Mucosa of descending colon (tissue), 3 donors: Measurements from ENCODE around the gene TRPC6. TPM values are rescaled to one million over a fixed set of nuclear protein-coding genes. Genes with fewer than 3 reads are reported as not detected.

Source experiments
- ATAC-seq: fragments of 200-7000 bp; cut with Tn5 transposase; one replicate; pipeline ENCODE4 v1.9.1; 2020; ENCODE audit warnings: mild to moderate bottlenecking, moderate library complexity
- DNase-seq, 3 donors: peaks; one replicate each; pipeline ENCODE4 v3.0.0-alpha.2; 2020
- H3K36me3 ChIP-seq: fragments of 200-600 bp; one replicate; pipeline ENCODE4 v1.8.0; 2021; ENCODE audit warnings: low read depth, mild to moderate bottlenecking
- H3K4me1 ChIP-seq: fragments of 200-600 bp; one replicate; pipeline ENCODE4 v1.8.0; 2021; ENCODE audit warnings: low read depth, mild to moderate bottlenecking
- H3K4me3 ChIP-seq: fragments of 200-600 bp; one replicate; pipeline ENCODE4 v1.8.0; 2021; ENCODE audit warnings: mild to moderate bottlenecking
- H3K9me3 ChIP-seq: fragments of 200-600 bp; one replicate; pipeline ENCODE4 v1.8.0; 2021; ENCODE audit warnings: mild to moderate bottlenecking
- CTCF ChIP-seq: fragments of 200-600 bp; IDR thresholded peaks from one replicate; pipeline ENCODE4 v1.8.0; 2022; ENCODE audit warnings: antibody characterized with exemption, mild to moderate bottlenecking
- intact Hi-C, 2 donors: fragments of 100-400 bp; cut with DNase I in 1 of 2; cut with micrococcal nuclease in 1 of 2; formaldehyde crosslinking; loops; one replicate each; pipeline versions ENCODE4 v1.11.0 to v1.11.1; 2022; cut with DNase I, micrococcal nuclease
- total RNA-seq, 3 donors: library from RNA; stranded (reverse); fragmentation: NEBNext Ultra II Directional in 2 of 3; extraction: Animal tissue kit (Norgen Biotek cat#: 25700) in 2 of 3; gene quantifications; one replicate each; pipeline versions ENCODE4 v1.2.1 to v1.2.4, GENCODE V29; 2021 to 2023
- donor health status: DM: no; HTN: no; CAD: no; lungs with moderate emphysema.
- donor health status: DM: no; HTN: no; CAD: no.
- donor health status: DM: no; HTN: yes; CAD: no.

TRPC6 gene
- total RNA-seq, 3 donors from 2014 or later: 1.3 to 4.7 (median 1.4) TPM

GRCh38 chr11:101600924-101601323 lies 17.1 kb upstream of the TRPC6 start:
- Histone ChIP-seq H3K36me3 (no peaks in the 10 kb centered on the region), H3K4me1 (no peaks in the 10 kb centered on the region), H3K4me3 (no peak overlapping the region), H3K9me3 (no peaks in the 10 kb centered on the region)
- no peak for TF ChIP-seq CTCF
- DNase-seq (no peak), ATAC-seq (no peak)
- intact Hi-C loops: no loop called here

GRCh38 chr11:101586965-101587364 lies 3.2 kb upstream of the TRPC6 start:
- H3K4me1 ChIP-seq: no peaks in the 10 kb centered on the region
- TF ChIP-seq CTCF: no peak
- ATAC-seq: no peak
- no peaks in the 10 kb centered on the region for H3K36me3 ChIP-seq
- intact Hi-C loops: no loop called here
- DNase-seq: no peak
- H3K4me3 ChIP-seq: no peak overlapping the region
- H3K9me3 ChIP-seq: no peaks in the 10 kb centered on the region

GRCh38 chr11:101584655-101585054 lies 848 bp upstream of the TRPC6 start:
- ATAC-seq (no peak), DNase-seq (no peak)
- intact Hi-C loops: no loop called here
- Histone ChIP-seq H3K4me1 (no peaks in the 10 kb centered on the region), H3K9me3 (no peaks in the 10 kb centered on the region), H3K36me3 (no peaks in the 10 kb centered on the region), H3K4me3 (no peak overlapping the region)
- no peak for TF ChIP-seq CTCF

- Histone ChIP-seq H3K9me3 (no peaks in the 10 kb centered on the region), H3K36me3 (no peaks in the 10 kb centered on the region), H3K4me1 (no peaks in the 10 kb centered on the region), H3K4me3 (no peak overlapping the region)
- ATAC-seq (no peak), DNase-seq (no peak)
- TF ChIP-seq CTCF: no peak
- intact Hi-C loops: no loop called here
Observed at GRCh38 chr11:101584129-101584515, 315 bp upstream of the TRPC6 start.

GRCh38 chr11:101582989-101583250 lies 887 bp downstream of the TRPC6 start:
- no peak overlapping the region for H3K4me3 ChIP-seq
- intact Hi-C loops: no loop called here
- no peak for ATAC-seq
- no peak for TF ChIP-seq CTCF
- no peaks in the 10 kb centered on the region for H3K9me3 ChIP-seq
- no peaks in the 10 kb centered on the region for H3K36me3 ChIP-seq
- DNase-seq: no peak
- no peaks in the 10 kb centered on the region for H3K4me1 ChIP-seq

GRCh38 chr11:101582236-101582988 lies 1.4 kb downstream of the TRPC6 start:
- H3K4me3 ChIP-seq: no peak overlapping the region
- TF ChIP-seq CTCF: no peak
- no peaks in the 10 kb centered on the region for H3K9me3 ChIP-seq
- DNase-seq (no peak), ATAC-seq (peak; percentile 19)
- intact Hi-C loops: no loop called here
- no peaks in the 10 kb centered on the region for H3K4me1 ChIP-seq
- no peaks in the 10 kb centered on the region for H3K36me3 ChIP-seq
